SK-N-SH treated with all-trans-retinoic acid at 6 μM for 48 hours (cell line): ENCODE results near the gene PFKFB4.

Source experiments
- ATAC-seq: fragments of 200-7000 bp; cut with Tn5 transposase; 3 replicates; pipeline ENCODE4 v1.9.1; 2020; ENCODE audit warnings: mild to moderate bottlenecking, moderate library complexity
- ARNTL ChIP-seq: fragments of 450-650 bp; formaldehyde crosslinking; IDR thresholded peaks from 2 replicates; pipeline ENCODE4 v1.5.0; 2020; ENCODE audit warnings: low read depth, mild to moderate bottlenecking, moderate library complexity, borderline replicate concordance
- BACH2 ChIP-seq: fragments of 250-450 bp; sonication (Bioruptor Pico); IDR thresholded peaks from 2 replicates; pipeline ENCODE4 v1.9.0; 2021; ENCODE audit warnings: mild to moderate bottlenecking, borderline replicate concordance
- CREB5 ChIP-seq: fragments of 250-450 bp; sonication (Bioruptor Pico); IDR thresholded peaks from 2 replicates; pipeline ENCODE4 v1.5.1; 2020; ENCODE audit warnings: low read depth, mild to moderate bottlenecking, moderate library complexity
- CSDC2 ChIP-seq: fragments of 250-450 bp; sonication (Bioruptor Pico); IDR thresholded peaks from 2 replicates; pipeline ENCODE4 v1.5.0; 2020; ENCODE audit warnings: mild to moderate bottlenecking, moderate library complexity
- ESRRG ChIP-seq: fragments of 250-450 bp; sonication (Bioruptor Pico); IDR thresholded peaks from 2 replicates; pipeline ENCODE4 v1.6.1; 2021; ENCODE audit warnings: mild to moderate bottlenecking
- GLIS3 ChIP-seq: fragments of 250-450 bp; sonication (Bioruptor Pico); IDR thresholded peaks from 2 replicates; pipeline ENCODE4 v1.5.0; 2020; ENCODE audit warnings: mild to moderate bottlenecking, moderate library complexity
- ISL1 ChIP-seq: fragments of 250-450 bp; sonication (Bioruptor Pico); IDR thresholded peaks from 2 replicates; pipeline ENCODE4 v2.1.2; 2022; ENCODE audit warnings: mild to moderate bottlenecking, moderate library complexity
- OSR1 ChIP-seq: fragments of 250-450 bp; sonication (Bioruptor Pico); IDR thresholded peaks from 2 replicates; pipeline ENCODE4 v1.8.0; 2022; ENCODE audit warnings: moderate library complexity, mild to moderate bottlenecking, inconsistent platforms
- PATZ1 ChIP-seq: fragments of 250-450 bp; sonication (Bioruptor Pico); IDR thresholded peaks from 2 replicates; pipeline ENCODE4 v1.8.0; 2020; ENCODE audit warnings: mild to moderate bottlenecking, moderate library complexity, borderline replicate concordance
- PPARA ChIP-seq: fragments of 250-450 bp; sonication (Bioruptor Pico); IDR thresholded peaks from 2 replicates; pipeline ENCODE4 v1.5.0; 2020; ENCODE audit warnings: mild to moderate bottlenecking, borderline replicate concordance
- RARB ChIP-seq: fragments of 250-450 bp; sonication (Bioruptor Pico); IDR thresholded peaks from 2 replicates; pipeline ENCODE4 v1.8.0; 2021; ENCODE audit warnings: mild to moderate bottlenecking, moderate library complexity
- SNAI2 ChIP-seq: fragments of 250-450 bp; sonication (Bioruptor Pico); IDR thresholded peaks from 2 replicates; pipeline ENCODE4 v1.5.0; 2020; ENCODE audit warnings: mild to moderate bottlenecking, moderate library complexity
- TCF4 ChIP-seq: fragments of 250-450 bp; sonication (Bioruptor Pico); IDR thresholded peaks from 2 replicates; pipeline ENCODE4 v1.8.0; 2021; ENCODE audit warnings: mild to moderate bottlenecking, moderate library complexity, borderline replicate concordance
- TOX ChIP-seq: fragments of 250-450 bp; sonication (Bioruptor Pico); IDR thresholded peaks from 2 replicates; pipeline ENCODE4 v1.8.0; 2021; ENCODE audit warnings: mild to moderate bottlenecking, moderate library complexity, borderline replicate concordance
- TSHZ2 ChIP-seq: fragments of 250-450 bp; sonication (Bioruptor Pico); IDR thresholded peaks from 2 replicates; pipeline ENCODE4 v1.5.0; 2020; ENCODE audit warnings: mild to moderate bottlenecking, moderate library complexity
- ZC3H10 ChIP-seq: fragments of 250-450 bp; sonication (Bioruptor Pico); IDR thresholded peaks from 2 replicates; pipeline ENCODE4 v1.5.1; 2021; ENCODE audit warnings: mild to moderate bottlenecking, moderate library complexity
- ZFP3 ChIP-seq: fragments of 250-450 bp; sonication (Bioruptor Pico); IDR thresholded peaks from 2 replicates; pipeline ENCODE4 v1.5.0; 2020; ENCODE audit warnings: mild to moderate bottlenecking, moderate library complexity
- ZFP30 ChIP-seq: fragments of 450-650 bp; formaldehyde crosslinking; IDR thresholded peaks from 2 replicates; pipeline ENCODE4 v1.5.0; 2022; ENCODE audit warnings: mild to moderate bottlenecking, moderate library complexity
- ZNF565 ChIP-seq: fragments of 450-650 bp; formaldehyde crosslinking; conservative IDR thresholded peaks from 2 replicates; pipeline ENCODE4 v1.5.0; 2020; ENCODE audit warnings: low read depth, mild to moderate bottlenecking, moderate library complexity
- ZNF70 ChIP-seq: fragments of 450-650 bp; formaldehyde crosslinking; IDR thresholded peaks from 2 replicates; pipeline ENCODE4 v1.5.0; 2020; ENCODE audit warnings: mild to moderate bottlenecking, moderate library complexity
- ZNF8 ChIP-seq: fragments of 450-650 bp; formaldehyde crosslinking; IDR thresholded peaks from 2 replicates; pipeline ENCODE4 v1.5.0; 2020; ENCODE audit warnings: mild to moderate bottlenecking, moderate library complexity

PFKFB4 gene

GRCh38 chr3:48573973-48574585 is 17.5 kb upstream of the PFKFB4 start (continued):
- no peak for TF ChIP-seq PPARA (CRISPR knock-in tag)
- TF ChIP-seq TOX (CRISPR knock-in tag): no peak
- no peak for TF ChIP-seq RARB (CRISPR knock-in tag)
- no peak for TF ChIP-seq OSR1 (CRISPR knock-in tag)
- TF ChIP-seq ISL1 (CRISPR knock-in tag): no peak
- TF ChIP-seq TCF4 (CRISPR knock-in tag): no peak
- TF ChIP-seq ARNTL (CRISPR knock-in tag): no peak
- no peak for TF ChIP-seq CSDC2 (CRISPR knock-in tag)
- no peak for TF ChIP-seq ZNF70
- TF ChIP-seq ZFP3 (CRISPR knock-in tag): no peak

- ATAC-seq: no peak
Observed at GRCh38 chr3:48572517-48572916, 15.9 kb upstream of the PFKFB4 start.

GRCh38 chr3:48571938-48572337 is 15.3 kb upstream of the PFKFB4 start:
- no peak for ATAC-seq
- no peak for TF ChIP-seq ZNF565 (CRISPR knock-in tag)
- TF ChIP-seq BACH2: no peak
- no peak for TF ChIP-seq SNAI2 (CRISPR knock-in tag)
- no peak for TF ChIP-seq ZC3H10
- TF ChIP-seq GLIS3 (CRISPR knock-in tag): no peak
- no peak for TF ChIP-seq ESRRG (CRISPR knock-in tag)
- TF ChIP-seq, all 23 proteins: peak for 0

More at GRCh38 chr3:48572517-48572916, 15.9 kb upstream of the PFKFB4 start:
- no peak for TF ChIP-seq ARNTL (CRISPR knock-in tag)
- TF ChIP-seq PPARA (CRISPR knock-in tag): no peak
- TF ChIP-seq ZNF8 (CRISPR knock-in tag): no peak
- no peak for TF ChIP-seq RARB (CRISPR knock-in tag)
- TF ChIP-seq ZFP3 (CRISPR knock-in tag): no peak
- no peak for TF ChIP-seq CSDC2 (CRISPR knock-in tag)
- TF ChIP-seq TSHZ2 (CRISPR knock-in tag): no peak
- no peak for TF ChIP-seq CREB5 (CRISPR knock-in tag)
- no peak for TF ChIP-seq ZC3H10
- TF ChIP-seq PATZ1: no peak
- no peak for TF ChIP-seq ISL1 (CRISPR knock-in tag)
- no peak for TF ChIP-seq TCF4 (CRISPR knock-in tag)
- no peak for TF ChIP-seq SNAI2 (CRISPR knock-in tag)
- TF ChIP-seq OSR1 (CRISPR knock-in tag): no peak
- TF ChIP-seq ESRRG (CRISPR knock-in tag): no peak
- TF ChIP-seq ZFP30 (CRISPR knock-in tag): no peak

GRCh38 chr3:48569808-48570450 is 13.3 kb upstream of the PFKFB4 start:
- ATAC-seq: no peak
- no peak for TF ChIP-seq TCF4 (CRISPR knock-in tag)
- TF ChIP-seq ZNF565 (CRISPR knock-in tag): no peak
- TF ChIP-seq ZC3H10: no peak
- no peak for TF ChIP-seq ZFP3 (CRISPR knock-in tag)
- no peak for TF ChIP-seq PATZ1
- no peak for TF ChIP-seq ZNF70
- no peak for TF ChIP-seq BACH2
